ENCODE data around the gene METTL23.
"Not testable (repeated sequence)": the region's sequence is repeated elsewhere in the genome, so short reads cannot be mapped to it uniquely, and the experiment has no call there.

The METTL23 gene

DNA sequence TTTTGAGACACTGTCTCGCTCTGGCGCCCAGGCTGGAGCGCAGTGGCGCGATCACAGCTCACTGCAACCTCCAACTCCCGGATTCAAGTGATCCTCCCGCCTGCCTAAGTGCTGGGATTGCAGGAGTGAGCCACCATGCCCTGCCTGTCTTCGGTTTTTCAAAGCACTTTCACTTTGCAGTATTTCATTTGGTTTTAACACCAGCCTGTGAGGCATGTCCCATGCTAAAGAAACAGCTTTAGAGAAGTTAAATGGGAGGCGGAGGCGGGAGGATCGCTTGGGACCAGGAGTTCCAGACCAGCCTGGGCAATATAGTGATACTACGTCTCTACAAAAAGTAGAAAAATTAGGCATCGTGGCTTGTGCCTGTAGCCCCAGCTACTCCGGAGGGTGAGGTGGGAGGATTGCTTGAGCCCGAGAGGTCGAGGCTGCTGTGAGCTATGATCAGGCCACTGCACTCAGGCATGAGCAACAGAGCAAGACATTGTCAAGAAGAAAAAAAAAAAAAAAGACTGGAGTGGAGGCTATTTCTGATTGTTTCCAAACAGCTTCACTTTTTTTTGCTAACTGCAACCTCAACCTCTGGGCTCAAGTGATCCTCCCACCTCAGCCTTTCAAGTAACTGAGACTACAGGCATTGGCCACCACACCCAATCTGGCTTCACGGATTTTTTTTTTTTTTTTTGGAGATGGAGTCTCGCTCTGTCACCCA, 1.3 kb downstream of the METTL23 start:
- peak overlapping the region; percentile 89 for H3K4me2 ChIP-seq (ENCODE audit: low read length, poor library complexity, severe bottlenecking)
- H2BK5ac ChIP-seq (ENCODE audit: low read depth, low read length, poor library complexity, severe bottlenecking), result no peak overlapping the region
- H3K18ac ChIP-seq (ENCODE audit: low read depth in 1 of 2, low read length in 2 of 2), result peak overlapping the region in 1 of 2 experiments; percentile 46
- H3K4me3 ChIP-seq (ENCODE audit: insufficient read depth in 1 of 2, low read depth in 1 of 2, low read length in 2 of 2), result peak overlapping the region; percentile 11 to 97
- H3K14ac ChIP-seq (ENCODE audit: low read length in 2 of 2), result no peak overlapping the region
- H3K4me1 ChIP-seq (ENCODE audit: control insufficient read depth, insufficient read depth, low read depth, low read length), result peaks cover 16% of the 10 kb centered on the region
- peak overlapping the region; percentile 99 for H3K27ac ChIP-seq (ENCODE audit: low read length, poor library complexity, severe bottlenecking)
- peak overlapping the region in 1 of 2 experiments; percentile 42 for H2BK12ac ChIP-seq (ENCODE audit: low read length in 2 of 2)
- H4K8ac ChIP-seq (ENCODE audit: low read length), result no peak overlapping the region
- DNase-seq, result peak; percentile 68
- no peak overlapping the region for H2AFZ ChIP-seq (ENCODE audit: low read depth, low read length)
- H3K27me3 ChIP-seq (ENCODE audit: control insufficient read depth in 1 of 2, insufficient read depth in 1 of 2, low read length in 2 of 2), result no peaks in the 10 kb centered on the region
- H3K79me1 ChIP-seq (replicated peaks; ENCODE audit: low read length, poor library complexity, severe bottlenecking), result peaks cover 2% of the 10 kb centered on the region
- H4K91ac ChIP-seq (ENCODE audit: low read length), result no peak overlapping the region
- H2BK120ac ChIP-seq (ENCODE audit: low read depth, low read length), result no peak overlapping the region
- H2BK15ac ChIP-seq (ENCODE audit: low read depth, poor library complexity, severe bottlenecking), result no peak overlapping the region
- no peaks in the 10 kb centered on the region for H3K9me3 ChIP-seq (ENCODE audit: control insufficient read depth, low read length)
- H3K23ac ChIP-seq (ENCODE audit: low read length in 2 of 2), result no peak overlapping the region
- 85% methylated on average over 16 of the region's 18 CpGs for WGBS
- no peak overlapping the region for H3K4ac ChIP-seq (ENCODE audit: low read depth in 1 of 2, low read length in 2 of 2)
- H3K9ac ChIP-seq (ENCODE audit: low read length), result peak overlapping the region; percentile 94
- peaks cover 19 to 53% of the 10 kb centered on the region in 2 experiments for H3K36me3 ChIP-seq (ENCODE audit: control insufficient read depth in 1 of 2, insufficient read depth in 2 of 2, low read depth in 1 of 2, low read length in 2 of 2)
- peak overlapping the region; percentile 37 for H2AK5ac ChIP-seq (ENCODE audit: low read length, severe bottlenecking)

DNA sequence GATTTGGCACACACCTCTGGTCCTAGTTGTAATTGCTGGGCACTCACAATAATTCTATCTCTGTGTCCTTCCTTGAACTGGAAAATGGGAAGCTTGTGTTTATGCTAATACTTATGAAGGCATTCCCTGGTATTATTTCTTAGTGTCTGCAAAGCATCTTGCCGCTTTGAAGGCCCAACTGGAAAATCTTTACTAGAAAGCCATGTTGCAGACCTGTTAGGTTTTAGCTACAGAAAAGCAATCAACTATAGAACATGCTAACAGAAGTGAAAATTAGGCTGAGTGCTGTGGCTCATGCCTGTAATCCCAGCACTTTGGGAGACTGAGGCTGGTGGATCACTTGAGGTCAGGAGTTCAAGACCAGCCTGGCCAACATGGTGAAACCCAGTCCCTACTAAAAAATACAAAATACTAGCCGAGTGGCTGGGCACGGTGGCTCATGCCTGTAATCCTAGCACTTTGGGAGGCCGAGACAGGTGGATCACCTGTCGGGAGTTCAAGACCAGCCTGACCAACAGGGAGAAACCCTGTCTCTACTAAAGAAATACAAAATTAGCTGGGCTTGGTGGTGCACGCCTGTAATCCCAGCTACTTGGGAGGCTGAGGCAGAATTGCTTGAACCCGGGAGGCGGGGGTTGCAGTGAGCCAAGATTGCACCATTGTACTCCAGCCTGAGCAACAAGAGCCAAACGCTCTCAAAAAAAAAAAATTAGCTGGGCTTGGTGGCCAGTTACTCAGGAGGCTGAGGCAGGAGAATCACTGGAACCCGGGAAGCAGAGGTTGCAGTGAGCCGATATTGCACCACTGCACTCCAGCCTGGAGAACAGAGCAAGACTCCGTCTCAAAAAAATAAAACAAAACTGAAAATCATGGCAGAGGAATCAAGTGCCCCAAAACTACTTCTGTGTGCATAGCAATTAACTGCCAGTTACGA, 5.4 kb downstream of the METTL23 start:
- not testable (repeated sequence) for H4K91ac ChIP-seq (ENCODE audit: low read length); H3K27ac ChIP-seq (ENCODE audit: low read length, poor library complexity, severe bottlenecking); DNase-seq; H3K18ac ChIP-seq (ENCODE audit: low read depth in 1 of 2, low read length in 2 of 2); H2BK15ac ChIP-seq (ENCODE audit: low read depth, poor library complexity, severe bottlenecking); H3K79me1 ChIP-seq (replicated peaks; ENCODE audit: low read length, poor library complexity, severe bottlenecking); H2AK5ac ChIP-seq (ENCODE audit: low read length, severe bottlenecking); H3K23ac ChIP-seq (ENCODE audit: low read length in 2 of 2); H2BK5ac ChIP-seq (ENCODE audit: low read depth, low read length, poor library complexity, severe bottlenecking); H3K4me2 ChIP-seq (ENCODE audit: low read length, poor library complexity, severe bottlenecking); H3K27me3 ChIP-seq (ENCODE audit: control insufficient read depth in 1 of 2, insufficient read depth in 1 of 2, low read length in 2 of 2); H4K8ac ChIP-seq (ENCODE audit: low read length); H3K4me1 ChIP-seq (ENCODE audit: control insufficient read depth, insufficient read depth, low read depth, low read length); H2BK120ac ChIP-seq (ENCODE audit: low read depth, low read length); H2BK12ac ChIP-seq (ENCODE audit: low read length in 2 of 2); H3K4ac ChIP-seq (ENCODE audit: low read depth in 1 of 2, low read length in 2 of 2); H3K9me3 ChIP-seq (ENCODE audit: control insufficient read depth, low read length); H3K14ac ChIP-seq (ENCODE audit: low read length in 2 of 2); H2AFZ ChIP-seq (ENCODE audit: low read depth, low read length)
- peak overlapping the region in 1 of 2 experiments; percentile 0 for H3K4me3 ChIP-seq (ENCODE audit: insufficient read depth in 1 of 2, low read depth in 1 of 2, low read length in 2 of 2)
- 91% methylated on average over 11 of the region's 13 CpGs for WGBS
- peaks cover 12 to 63% of the 10 kb centered on the region in 2 experiments for H3K36me3 ChIP-seq (ENCODE audit: control insufficient read depth in 1 of 2, insufficient read depth in 2 of 2, low read depth in 1 of 2, low read length in 2 of 2)
- peak overlapping the region; percentile 3 for H3K9ac ChIP-seq (ENCODE audit: low read length)

DNA sequence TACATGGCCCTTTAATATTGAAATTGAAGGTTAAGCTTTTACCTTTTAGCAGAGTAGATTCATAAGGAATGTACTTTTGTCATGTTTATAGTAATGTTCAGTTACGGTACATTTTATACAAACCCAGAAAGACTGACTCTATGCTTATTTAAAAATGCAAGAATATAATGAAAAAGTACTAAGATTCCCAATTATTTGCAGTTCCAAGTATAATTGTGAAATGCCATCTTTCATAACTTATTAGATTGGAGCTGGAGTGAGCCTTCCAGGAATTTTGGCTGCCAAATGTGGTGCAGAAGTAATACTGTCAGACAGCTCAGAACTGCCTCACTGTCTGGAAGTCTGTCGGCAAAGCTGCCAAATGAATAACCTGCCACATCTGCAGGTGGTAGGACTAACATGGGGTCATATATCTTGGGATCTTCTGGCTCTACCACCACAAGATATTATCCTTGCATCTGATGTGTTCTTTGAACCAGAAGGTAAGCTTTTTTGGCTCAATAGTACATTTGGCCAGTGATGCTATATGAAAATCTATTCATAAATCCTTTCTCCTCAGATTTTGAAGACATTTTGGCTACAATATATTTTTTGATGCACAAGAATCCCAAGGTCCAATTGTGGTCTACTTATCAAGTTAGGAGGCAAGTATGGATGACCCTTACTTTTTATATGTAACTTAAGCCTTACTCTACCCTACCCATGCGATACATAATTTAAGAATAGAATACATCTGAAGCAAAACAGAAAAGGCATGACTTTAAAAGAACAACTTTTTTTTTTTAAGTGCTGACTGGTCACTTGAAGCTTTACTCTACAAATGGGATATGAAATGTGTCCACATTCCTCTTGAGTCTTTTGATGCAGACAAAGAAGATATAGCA, 6.3 kb downstream of the METTL23 start:
- H3K14ac ChIP-seq (ENCODE audit: low read length in 2 of 2), result no peak overlapping the region
- no peak overlapping the region for H2BK12ac ChIP-seq (ENCODE audit: low read length in 2 of 2)
- H2AK5ac ChIP-seq (ENCODE audit: low read length, severe bottlenecking), result no peak overlapping the region
- no peak overlapping the region for H3K18ac ChIP-seq (ENCODE audit: low read depth in 1 of 2, low read length in 2 of 2)
- H3K9me3 ChIP-seq (ENCODE audit: control insufficient read depth, low read length), result no peaks in the 10 kb centered on the region
- peak overlapping the region in 1 of 2 experiments; percentile 95 for H3K4me3 ChIP-seq (ENCODE audit: insufficient read depth in 1 of 2, low read depth in 1 of 2, low read length in 2 of 2)
- H4K91ac ChIP-seq (ENCODE audit: low read length), result no peak overlapping the region
- WGBS, result 100% methylated on average over 1 of the region's 3 CpGs
- H3K4me2 ChIP-seq (ENCODE audit: low read length, poor library complexity, severe bottlenecking), result no peak overlapping the region
- H3K4me1 ChIP-seq (ENCODE audit: control insufficient read depth, insufficient read depth, low read depth, low read length), result peaks cover 2% of the 10 kb centered on the region
- H2BK5ac ChIP-seq (ENCODE audit: low read depth, low read length, poor library complexity, severe bottlenecking), result no peak overlapping the region
- H2BK15ac ChIP-seq (ENCODE audit: low read depth, poor library complexity, severe bottlenecking), result no peak overlapping the region
- H2BK120ac ChIP-seq (ENCODE audit: low read depth, low read length), result no peak overlapping the region
- H3K36me3 ChIP-seq (ENCODE audit: control insufficient read depth in 1 of 2, insufficient read depth in 2 of 2, low read depth in 1 of 2, low read length in 2 of 2), result peaks cover 12 to 63% of the 10 kb centered on the region in 2 experiments
- H3K27me3 ChIP-seq (ENCODE audit: control insufficient read depth in 1 of 2, insufficient read depth in 1 of 2, low read length in 2 of 2), result no peaks in the 10 kb centered on the region
- H2AFZ ChIP-seq (ENCODE audit: low read depth, low read length), result no peak overlapping the region
- no peak for DNase-seq
- H3K79me1 ChIP-seq (replicated peaks; ENCODE audit: low read length, poor library complexity, severe bottlenecking), result no peaks in the 10 kb centered on the region
- peak overlapping the region; percentile 23 for H3K27ac ChIP-seq (ENCODE audit: low read length, poor library complexity, severe bottlenecking)
- H4K8ac ChIP-seq (ENCODE audit: low read length), result no peak overlapping the region
- no peak overlapping the region for H3K4ac ChIP-seq (ENCODE audit: low read depth in 1 of 2, low read length in 2 of 2)
- H3K9ac ChIP-seq (ENCODE audit: low read length), result peak overlapping the region; percentile 95
- H3K23ac ChIP-seq (ENCODE audit: low read length in 2 of 2), result no peak overlapping the region
